Dedifferentiated amniotic fluid mesenchymal stem cell (primary cell): ENCODE results near the gene STAC3.
A peak's percentile ranks its signal among the peaks of the same experiment; 100 is the strongest.

ENCODE experiments used
- DNase-seq: peaks from one replicate; pipeline ENCODE4 v3.0.0-alpha.2; 2016; ENCODE audit errors: extremely low spot score

The STAC3 gene

GRCh38 chr12:57254506-57255280 is 3.7 kb upstream of the STAC3 start:
- DNase-seq, result no peak

GRCh38 chr12:57250541-57250940 is 446 bp downstream of the STAC3 start:
- no peak for DNase-seq

GRCh38 chr12:57248934-57249742 is 1.8 kb downstream of the STAC3 start:
- DNase-seq, result no peak

- no peak for DNase-seq
Observed at GRCh38 chr12:57247041-57247440, 3.9 kb downstream of the STAC3 start.

- DNase-seq, result no peak
Observed at GRCh38 chr12:57244312-57244696, 6.7 kb downstream of the STAC3 start.

GRCh38 chr12:57243521-57244311 is 7.3 kb downstream of the STAC3 start:
- DNase-seq, result peak; percentile 60

GRCh38 chr12:57242691-57243454 is 8.1 kb downstream of the STAC3 start:
- DNase-seq, result no peak

GRCh38 chr12:57242329-57242690 is 8.7 kb downstream of the STAC3 start:
- DNase-seq, result no peak

GRCh38 chr12:57241402-57242310 is 9.3 kb downstream of the STAC3 start:
- DNase-seq, result no peak

GRCh38 chr12:57240926-57241401 is 10.0 kb downstream of the STAC3 start:
- no peak for DNase-seq

- peak; percentile 58 for DNase-seq
Observed at GRCh38 chr12:57240066-57240921, 10.7 kb downstream of the STAC3 start.

GRCh38 chr12:57239587-57240065 is 11.4 kb downstream of the STAC3 start:
- no peak for DNase-seq

- peak; percentile 87 for DNase-seq
Observed at GRCh38 chr12:57238854-57239554, 12.0 kb downstream of the STAC3 start.

- DNase-seq, result no peak
Observed at GRCh38 chr12:57237932-57238853, 12.8 kb downstream of the STAC3 start.

GRCh38 chr12:57237596-57237931 is 13.4 kb downstream of the STAC3 start:
- no peak for DNase-seq

- DNase-seq, result peak; percentile 39
Observed at GRCh38 chr12:57236925-57237595, 13.9 kb downstream of the STAC3 start.
